Caco-2 (cell line): ENCODE results near the gene UBE2V1. TPM values are rescaled to one million over a fixed set of nuclear protein-coding genes. Genes with fewer than 3 reads are reported as not detected.

Experiments
- BruUV-seq: library from RNA; stranded (reverse); fragments of 400-500 nt; replicated peaks from 2 replicates; lab custom pipeline; 2021; lab: Mats Ljungman, UMichigan
- CTCF ChIA-PET: fragments of 300-600 bp; sonication (Branson Sonifier 250); formaldehyde crosslinking; loops from one replicate; lab custom pipeline; 2022; ENCODE audit warnings: antibody characterized with exemption; lab: Charles Lee
- POLR2A ChIA-PET: fragments of 300-600 bp; sonication (Branson Sonifier 250); formaldehyde crosslinking; loops from one replicate; lab custom pipeline; 2022; ENCODE audit warnings: antibody characterized with exemption; lab: Charles Lee
- DNase-seq, 2 experiments: peaks; one replicate each; pipeline versions ENCODE4 v3.0.0 to v3.0.0-alpha.2; 2020 to 2022
- H3K27me3 ChIP-seq: replicated peaks from 2 replicates; pipeline ENCODE4 v1.6.0; 2011; ENCODE audit warnings: low read length; ENCODE audit not compliant: control insufficient read depth, insufficient read depth
- H3K36me3 ChIP-seq: 2 replicates; pipeline ENCODE4 v1.5.1; 2011; ENCODE audit warnings: low read length; ENCODE audit not compliant: control insufficient read depth, insufficient read depth
- H3K4me1 ChIP-seq: fragments of 250-450 bp; sonication (Bioruptor Pico); 2 replicates; pipeline ENCODE4 v1.5.1; 2020; ENCODE audit warnings: mild to moderate bottlenecking
- H3K4me3 ChIP-seq: 2 replicates; pipeline ENCODE4 v1.5.1; 2011; ENCODE audit warnings: low read depth, mild to moderate bottlenecking, control low read depth, low read length
- H3K9me3 ChIP-seq: fragments of 250-450 bp; sonication (Bioruptor Pico); 2 replicates; pipeline ENCODE4 v1.5.1; 2020; ENCODE audit warnings: mild to moderate bottlenecking, moderate library complexity
- H3K27ac Mint-ChIP-seq: one replicate; pipeline ENCODE4 v1.8.0; 2022; ENCODE audit warnings: mixed read lengths; ENCODE audit not compliant: unreplicated experiment
- H3K27me3 Mint-ChIP-seq: one replicate; pipeline ENCODE4 v1.8.0; 2022; ENCODE audit warnings: mixed read lengths; ENCODE audit not compliant: insufficient read depth, unreplicated experiment
- H3K36me3 Mint-ChIP-seq: one replicate; pipeline ENCODE4 v1.8.0; 2022; ENCODE audit warnings: mild to moderate bottlenecking, mixed read lengths; ENCODE audit not compliant: insufficient read depth, unreplicated experiment
- H3K4me1 Mint-ChIP-seq: one replicate; pipeline ENCODE4 v1.8.0; 2022; ENCODE audit warnings: low read depth, mixed read lengths; ENCODE audit not compliant: unreplicated experiment
- H3K4me3 Mint-ChIP-seq: one replicate; pipeline ENCODE4 v1.8.0; 2022; ENCODE audit warnings: mild to moderate bottlenecking, moderate library complexity, mixed read lengths; ENCODE audit not compliant: unreplicated experiment
- H3K9me3 Mint-ChIP-seq: one replicate; pipeline ENCODE4 v1.8.0; 2022; ENCODE audit warnings: mixed read lengths; ENCODE audit not compliant: unreplicated experiment
- CTCF ChIP-seq, 2 experiments: fragments of 200-600 bp in 1 of 2; IDR thresholded peaks; 1 replicate in 1 of 2; 2 replicates in 1 of 2; pipeline versions ENCODE4 v1.5.1 to v1.8.0; 2011 to 2022; ENCODE audit warnings: antibody characterized with exemption in 1 of 2, control low read depth in 1 of 2, inconsistent platforms in 1 of 2, low read depth in 1 of 2, low read length in 1 of 2, mild to moderate bottlenecking in 1 of 2, moderate library complexity in 1 of 2; ENCODE audit not compliant: insufficient read depth in 1 of 2, severe bottlenecking in 1 of 2, unreplicated experiment in 1 of 2
- intact Hi-C: fragments of 100-400 bp; cut with micrococcal nuclease; formaldehyde crosslinking; loops from one replicate; pipeline ENCODE4 v1.10.0; 2022; ENCODE audit not compliant: unreplicated experiment
- total RNA-seq: library from RNA; stranded (reverse); gene quantifications from 2 replicates; pipeline ENCODE4 v1.2.3, GENCODE V29; 2022

The UBE2V1 gene
- total RNA-seq, 1 experiment from 2014 or later, result 485 TPM

DNA sequence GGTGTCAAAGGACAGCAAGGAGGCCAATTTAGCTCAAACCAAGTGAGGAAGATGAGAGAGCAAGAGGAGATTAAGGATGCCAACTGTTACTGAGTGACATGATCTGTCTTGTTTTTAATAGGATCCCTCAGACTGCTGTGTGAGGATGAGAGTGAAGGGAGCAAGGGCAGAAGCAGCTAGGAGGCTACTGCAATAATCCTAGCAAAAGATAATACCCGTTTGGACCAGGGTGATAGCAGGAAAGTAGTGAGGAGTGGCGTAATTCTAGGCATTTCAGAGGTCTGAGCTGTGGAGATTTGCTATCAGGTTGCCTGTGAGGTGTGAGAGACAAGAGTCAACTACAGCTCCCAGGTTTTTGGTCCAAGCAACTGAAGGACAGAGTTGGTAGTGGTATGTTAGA, 14.7 kb downstream of the UBE2V1 start:
- Mint-ChIP-seq H3K4me1 (peaks cover 50% of the 10 kb centered on the region), H3K4me3 (no peak overlapping the region), H3K36me3 (peaks cover 78% of the 10 kb centered on the region), H3K27me3 (no peaks in the 10 kb centered on the region), H3K9me3 (no peaks in the 10 kb centered on the region), H3K27ac (peak overlapping the region; percentile 7)
- H3K9me3 ChIP-seq, result no peaks in the 10 kb centered on the region
- peaks cover 59% of the 10 kb centered on the region for H3K4me1 ChIP-seq
- peak in 1 of 2 experiments; percentile 27 for DNase-seq
- no TSS peak for BruUV-seq
- intact Hi-C loops, result no loop called here
- H3K4me3 ChIP-seq, result no peak overlapping the region
- peaks cover 5% of the 10 kb centered on the region; the same call in 1 of the 2 replicates for H3K36me3 ChIP-seq
- no peak for TF ChIP-seq CTCF (IDR thresholded peaks at IDR 0.05; ENCODE audit: insufficient read depth in 1 of 2, low read depth in 1 of 2, low read length in 1 of 2, severe bottlenecking in 1 of 2, unreplicated experiment in 1 of 2)
- CTCF ChIA-PET, result interaction anchor here (1.0 to 2.5 kb wide), 4 partner anchors 13 to 119 kb away, joined by 3 to 10 read pairs (median 8); no protein-coding TSS in a partner anchor
- no peaks in the 10 kb centered on the region for H3K27me3 ChIP-seq
- POLR2A ChIA-PET, result interaction anchor here (1.2 to 2.6 kb wide), 2 partner anchors 17 to 55 kb away, joined by 3 to 11 read pairs; no protein-coding TSS in a partner anchor

- no peak for DNase-seq
- H3K4me3 Mint-ChIP-seq, result no peak overlapping the region
- Histone ChIP-seq H3K4me3 (no peak overlapping the region), H3K27me3 (no peaks in the 10 kb centered on the region), H3K4me1 (peaks cover 56% of the 10 kb centered on the region), H3K36me3 (peaks cover 5% of the 10 kb centered on the region; the same call in 1 of the 2 replicates), H3K9me3 (no peaks in the 10 kb centered on the region)
- H3K4me1 Mint-ChIP-seq, result peaks cover 50% of the 10 kb centered on the region
- H3K36me3 Mint-ChIP-seq, result peaks cover 79% of the 10 kb centered on the region
- no peak for TF ChIP-seq CTCF (IDR thresholded peaks at IDR 0.05; ENCODE audit: insufficient read depth in 1 of 2, low read depth in 1 of 2, low read length in 1 of 2, severe bottlenecking in 1 of 2, unreplicated experiment in 1 of 2)
- ChIA-PET POLR2A (interaction anchor here (1.2 to 2.6 kb wide), 2 partner anchors 18 to 55 kb away, joined by 3 to 11 read pairs; no protein-coding TSS in a partner anchor), CTCF (interaction anchor here (1.0 to 1.4 kb wide), 2 partner anchors 27 to 68 kb away, joined by 3 to 6 read pairs; no protein-coding TSS in a partner anchor)
- intact Hi-C loops, result no loop called here
- H3K27me3 Mint-ChIP-seq, result no peaks in the 10 kb centered on the region
- no TSS peak for BruUV-seq
- H3K27ac Mint-ChIP-seq, result peak overlapping the region; percentile 7
- no peaks in the 10 kb centered on the region for H3K9me3 Mint-ChIP-seq
Observed at GRCh38 chr20:50097843-50098242, 15.1 kb downstream of the UBE2V1 start.

DNA sequence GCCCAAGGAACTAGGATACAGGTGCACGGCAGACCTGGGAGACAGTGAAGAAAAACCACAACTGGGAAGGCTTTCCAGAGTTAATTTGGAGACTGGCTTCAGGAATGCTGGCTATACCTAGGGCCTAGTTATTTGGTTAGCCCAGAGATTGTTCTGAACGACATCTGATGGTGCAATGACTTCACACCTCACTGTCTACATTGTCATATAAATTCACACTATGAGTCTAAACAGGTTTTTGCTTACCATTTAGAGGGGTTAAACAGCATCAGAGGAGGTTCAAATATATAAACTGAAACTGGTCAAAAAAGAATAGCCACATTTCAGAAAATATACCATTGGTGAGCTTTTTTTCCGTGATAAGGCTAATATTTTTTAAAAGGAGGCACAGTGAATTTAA, 16.7 kb downstream of the UBE2V1 start:
- ChIA-PET POLR2A (no interaction called here), CTCF (no interaction called here)
- H3K9me3 ChIP-seq, result no peaks in the 10 kb centered on the region
- Mint-ChIP-seq H3K27me3 (no peaks in the 10 kb centered on the region), H3K4me3 (no peak overlapping the region), H3K36me3 (peaks cover 83% of the 10 kb centered on the region), H3K27ac (no peak overlapping the region), H3K9me3 (no peaks in the 10 kb centered on the region), H3K4me1 (peaks cover 40% of the 10 kb centered on the region)
- DNase-seq, result no peak
- peaks cover 5% of the 10 kb centered on the region; the same call in 1 of the 2 replicates for H3K36me3 ChIP-seq
- H3K4me1 ChIP-seq, result peaks cover 42% of the 10 kb centered on the region
- H3K4me3 ChIP-seq, result no peak overlapping the region
- intact Hi-C loops, result no loop called here
- no TSS peak for BruUV-seq
- no peaks in the 10 kb centered on the region for H3K27me3 ChIP-seq
- no peak for TF ChIP-seq CTCF (IDR thresholded peaks at IDR 0.05; ENCODE audit: insufficient read depth in 1 of 2, low read depth in 1 of 2, low read length in 1 of 2, severe bottlenecking in 1 of 2, unreplicated experiment in 1 of 2)
